Mucosa of rectum (tissue), 2 donors: ENCODE measurements around the gene MSRB1.
"Not testable (repeated sequence)": the region's sequence is repeated elsewhere in the genome, so short reads cannot be mapped to it uniquely, and the experiment has no call there.

Experiments used
- H3K27ac ChIP-seq, 2 donors: one replicate each; pipeline ENCODE4 v1.7.0; 2013; ENCODE audit warnings: inconsistent platforms in 2 of 2, low read depth in 2 of 2, low read length in 2 of 2
- H3K27me3 ChIP-seq, 2 donors: one replicate each; pipeline ENCODE4 v1.7.0; 2013; ENCODE audit warnings: low read length in 2 of 2; ENCODE audit not compliant: control insufficient read depth in 2 of 2, insufficient read depth in 2 of 2
- H3K36me3 ChIP-seq, 2 donors: one replicate each; pipeline ENCODE4 v1.7.0; 2013; ENCODE audit warnings: low read length in 2 of 2; ENCODE audit not compliant: control insufficient read depth in 2 of 2, insufficient read depth in 2 of 2
- H3K4me1 ChIP-seq, 2 donors: one replicate each; pipeline ENCODE4 v1.7.0; 2013; ENCODE audit warnings: low read length in 2 of 2, mild to moderate bottlenecking in 1 of 2; ENCODE audit not compliant: control insufficient read depth in 2 of 2, insufficient read depth in 2 of 2
- H3K4me3 ChIP-seq, 2 donors: one replicate each; pipeline ENCODE4 v1.7.0; 2013; ENCODE audit warnings: low read length in 2 of 2
- H3K9ac ChIP-seq, 2 donors: one replicate each; pipeline ENCODE4 v1.7.0; 2013; ENCODE audit warnings: low read length in 2 of 2, low read depth in 1 of 2, mild to moderate bottlenecking in 1 of 2
- H3K9me3 ChIP-seq, 2 donors: one replicate each; pipeline ENCODE4 v1.7.0; 2013; ENCODE audit warnings: low read length in 2 of 2; ENCODE audit not compliant: control insufficient read depth in 2 of 2
- donor health status: healthy.
- donor health status: Normal muscosa, but diverticular disease.

MSRB1 gene

GRCh38 chr16:1961651-1962067 lies 18.7 kb upstream of the MSRB1 start:
- Histone ChIP-seq H3K27ac (no peak overlapping the region), H3K4me1 (peaks cover 26 to 33% of the 10 kb centered on the region in 2 donors), H3K27me3 (no peaks in the 10 kb centered on the region), H3K9ac (no peak overlapping the region), H3K4me3 (no peak overlapping the region), H3K9me3 (no peaks in the 10 kb centered on the region), H3K36me3 (peaks cover 14 to 21% of the 10 kb centered on the region in 2 donors)

GRCh38 chr16:1960665-1961630 lies 17.9 kb upstream of the MSRB1 start:
- H3K36me3 ChIP-seq = peaks cover 14 to 21% of the 10 kb centered on the region in 2 donors
- H3K4me3 ChIP-seq = peak overlapping the region in 1 of 2 donors; percentile 85
- H3K27ac ChIP-seq = no peak overlapping the region
- H3K27me3 ChIP-seq = no peaks in the 10 kb centered on the region
- peaks cover 25 to 31% of the 10 kb centered on the region in 2 donors for H3K4me1 ChIP-seq
- peak overlapping the region; percentile 34 to 96 for H3K9ac ChIP-seq
- no peaks in the 10 kb centered on the region for H3K9me3 ChIP-seq

- Histone ChIP-seq H3K27me3 (no peaks in the 10 kb centered on the region), H3K4me3 (peak within 1 kb of the TSS; percentile 85 to 93), H3K27ac (peak within 1 kb of the TSS; percentile 76 to 86), H3K4me1 (peaks cover 18 to 24% of the 10 kb centered on the region in 2 donors), H3K36me3 (peaks cover 14 to 21% of the 10 kb centered on the region in 2 donors), H3K9ac (peak within 1 kb of the TSS; percentile 93 to 96), H3K9me3 (no peaks in the 10 kb centered on the region)
Observed at GRCh38 chr16:1959269-1960039, 16.5 kb upstream of the MSRB1 start, which contains the start of gene NDUFB10. Gene NDUFB10 (plus strand): TSS chr16:1959538. CDS start chr16:1959625, 87 bp downstream.

- H3K27ac ChIP-seq = peak overlapping the region; percentile 23 to 86
- peak overlapping the region; percentile 85 to 93 for H3K4me3 ChIP-seq
- H3K36me3 ChIP-seq = peaks cover 14 to 21% of the 10 kb centered on the region in 2 donors
- H3K9me3 ChIP-seq = no peaks in the 10 kb centered on the region
- H3K4me1 ChIP-seq = peaks cover 15 to 22% of the 10 kb centered on the region in 2 donors
- H3K27me3 ChIP-seq = no peaks in the 10 kb centered on the region
- H3K9ac ChIP-seq = peak overlapping the region; percentile 60 to 96
Observed at GRCh38 chr16:1958715-1959268, 15.8 kb upstream of the MSRB1 start.

- H3K4me3 ChIP-seq, H3K9me3 ChIP-seq, H3K27ac ChIP-seq, H3K27me3 ChIP-seq, H3K9ac ChIP-seq: not testable (repeated sequence)
- peaks cover 14 to 17% of the 10 kb centered on the region in 2 donors for H3K36me3 ChIP-seq
- peaks cover 8 to 15% of the 10 kb centered on the region in 2 donors for H3K4me1 ChIP-seq
Observed at GRCh38 chr16:1958143-1958491, 15.1 kb upstream of the MSRB1 start.

DNA sequence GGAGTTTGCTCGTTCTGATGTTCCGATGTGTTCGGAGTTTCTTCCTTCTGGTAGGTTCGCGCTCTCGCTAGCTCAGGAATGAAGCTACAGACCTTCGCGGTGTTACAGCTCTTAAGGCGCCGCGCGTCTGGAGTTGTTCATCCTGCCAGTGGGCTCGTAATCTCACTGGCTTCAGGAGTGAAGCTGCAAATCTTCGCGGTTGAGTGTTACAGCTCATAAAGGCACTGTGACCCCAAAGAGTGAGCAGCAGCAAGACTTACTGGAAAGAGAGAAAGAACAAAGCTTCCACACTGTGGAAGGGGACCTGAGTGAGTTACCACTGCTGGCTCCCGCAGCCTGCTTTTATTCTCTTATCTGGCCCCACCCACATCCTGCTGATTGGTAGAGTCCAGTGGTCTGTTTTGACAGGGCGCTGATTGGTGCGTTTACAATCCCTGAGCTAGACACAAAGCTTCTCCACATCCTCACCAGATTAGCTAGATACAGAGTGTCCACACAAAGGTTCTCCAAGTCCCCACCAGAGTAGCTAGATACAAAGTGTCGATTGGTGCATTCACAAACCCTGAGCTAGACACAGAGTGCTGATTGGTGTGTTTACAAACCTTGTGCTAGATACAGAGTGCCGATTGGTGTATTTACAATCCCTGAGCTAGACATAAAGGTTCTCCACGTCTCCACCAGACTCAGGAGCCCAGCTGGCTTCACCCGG lies 14.6 kb upstream of the MSRB1 start:
- peaks cover 11 to 13% of the 10 kb centered on the region in 2 donors for H3K36me3 ChIP-seq
- H3K9ac ChIP-seq, H3K9me3 ChIP-seq, H3K27me3 ChIP-seq, H3K4me3 ChIP-seq, H3K27ac ChIP-seq: not testable (repeated sequence)
- H3K4me1 ChIP-seq = peaks cover 8 to 12% of the 10 kb centered on the region in 2 donors

DNA sequence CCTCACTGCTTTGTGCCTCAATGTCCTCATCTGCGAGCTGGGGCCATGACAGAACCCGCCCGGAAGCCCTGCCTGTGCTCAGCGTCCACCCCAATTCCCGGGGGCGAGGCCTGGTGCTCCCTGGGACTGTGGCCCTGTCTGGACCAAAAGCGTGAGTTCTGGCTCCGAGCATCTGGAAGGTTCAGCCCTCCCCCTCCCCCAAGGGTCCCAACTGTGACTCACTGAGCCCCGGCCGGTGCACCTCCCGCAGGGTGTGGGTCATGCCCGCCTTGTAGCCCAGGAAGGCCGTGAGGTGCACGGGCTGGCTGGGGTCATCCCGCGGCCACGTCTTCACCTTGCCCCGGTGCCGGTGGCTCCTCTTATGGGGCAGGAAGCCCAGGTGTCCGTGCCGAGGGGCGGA lies 10.7 kb upstream of the MSRB1 start:
- no peaks in the 10 kb centered on the region for H3K27me3 ChIP-seq
- no peak overlapping the region for H3K9ac ChIP-seq
- no peaks in the 10 kb centered on the region for H3K9me3 ChIP-seq
- no peaks in the 10 kb centered on the region for H3K36me3 ChIP-seq
- H3K4me3 ChIP-seq = no peak overlapping the region
- no peak overlapping the region for H3K27ac ChIP-seq
- H3K4me1 ChIP-seq = peaks cover 0 to 1% of the 10 kb centered on the region in 2 donors

DNA sequence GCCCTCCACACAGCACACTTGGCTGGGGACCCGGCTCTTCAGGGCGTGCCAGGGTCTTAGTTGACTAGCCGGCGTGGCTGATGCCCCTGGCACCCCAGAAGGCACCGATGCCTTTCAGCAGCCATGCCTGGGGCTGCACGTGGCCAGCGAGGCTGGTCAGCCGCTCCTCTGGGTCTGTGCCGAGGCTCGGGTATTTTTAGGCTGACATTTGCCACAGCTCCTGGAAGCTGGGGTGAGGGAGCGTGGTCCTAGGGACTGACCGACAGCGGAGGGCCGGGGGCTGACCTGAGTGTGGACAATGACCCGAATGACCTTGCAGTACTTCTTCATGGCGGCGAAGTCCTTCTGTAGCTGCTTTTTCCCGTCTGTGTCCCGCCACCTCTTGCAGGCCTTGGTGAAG lies 7.6 kb upstream of the MSRB1 start:
- H3K27me3 ChIP-seq = no peaks in the 10 kb centered on the region
- no peaks in the 10 kb centered on the region for H3K36me3 ChIP-seq
- H3K27ac ChIP-seq = no peak overlapping the region
- no peak overlapping the region for H3K9ac ChIP-seq
- H3K4me3 ChIP-seq = no peak overlapping the region
- no peaks in the 10 kb centered on the region for H3K9me3 ChIP-seq
- H3K4me1 ChIP-seq = no peaks in the 10 kb centered on the region

GRCh38 chr16:1950047-1950446 lies 7.0 kb upstream of the MSRB1 start:
- H3K27ac ChIP-seq = no peak overlapping the region
- no peak overlapping the region for H3K4me3 ChIP-seq
- H3K9ac ChIP-seq = no peak overlapping the region
- H3K36me3 ChIP-seq = no peaks in the 10 kb centered on the region
- H3K4me1 ChIP-seq = no peaks in the 10 kb centered on the region
- no peaks in the 10 kb centered on the region for H3K9me3 ChIP-seq
- H3K27me3 ChIP-seq = no peaks in the 10 kb centered on the region
